Natural killer cell (primary cell): ENCODE results near the gene NOA1. TPM values are rescaled to one million over a fixed set of nuclear protein-coding genes. Genes with fewer than 3 reads are reported as not detected.

Source experiments
- ATAC-seq, 3 donors: fragments of 150-1000 bp in 2 of 3; fragments of 200-7000 bp in 1 of 3; cut with Tn5 transposase; 1 replicate in 1 of 3; 2 replicates in 2 of 3; pipeline ENCODE4 v1.10.0; 2021; ENCODE audit warnings: mild to moderate bottlenecking in 2 of 3, moderate library complexity in 2 of 3
- DNase-seq, 2 donors: peaks; one replicate each; pipeline versions ENCODE4 v3.0.0 to v3.0.0-alpha.2; 2013 to 2021; ENCODE audit warnings: mixed read lengths in 1 of 2
- H3K27ac ChIP-seq: one replicate; pipeline ENCODE4 v1.5.1; 2013; ENCODE audit warnings: mild to moderate bottlenecking, low read length
- H3K27me3 ChIP-seq: one replicate; pipeline ENCODE4 v1.6.1; 2013; ENCODE audit warnings: low read length; ENCODE audit not compliant: control insufficient read depth, insufficient read depth
- H3K36me3 ChIP-seq: one replicate; pipeline ENCODE4 v1.6.1; 2013; ENCODE audit warnings: low read length; ENCODE audit not compliant: control insufficient read depth, insufficient read depth
- H3K4me1 ChIP-seq: one replicate; pipeline ENCODE4 v1.6.1; 2013; ENCODE audit warnings: low read length; ENCODE audit not compliant: control insufficient read depth, insufficient read depth
- H3K4me3 ChIP-seq: one replicate; pipeline ENCODE4 v1.5.1; 2013; ENCODE audit warnings: low read length
- H3K9me3 ChIP-seq: one replicate; pipeline ENCODE4 v1.6.1; 2013; ENCODE audit warnings: low read length; ENCODE audit not compliant: control insufficient read depth, insufficient read depth
- H3K27ac Mint-ChIP-seq, 2 donors: one replicate each; pipeline ENCODE4 v1.8.0; 2022; ENCODE audit warnings: mild to moderate bottlenecking in 2 of 2, mixed read lengths in 2 of 2, moderate library complexity in 1 of 2
- H3K27me3 Mint-ChIP-seq, 2 donors: one replicate each; pipeline ENCODE4 v1.8.0; 2022; ENCODE audit warnings: low read depth in 2 of 2, mixed read lengths in 2 of 2
- H3K36me3 Mint-ChIP-seq: one replicate; pipeline ENCODE4 v1.8.0; 2022; ENCODE audit warnings: mixed read lengths
- H3K4me1 Mint-ChIP-seq, 2 donors: one replicate each; pipeline ENCODE4 v1.8.0; 2022; ENCODE audit warnings: mixed read lengths in 2 of 2
- H3K4me3 Mint-ChIP-seq: one replicate; pipeline ENCODE4 v1.8.0; 2022; ENCODE audit warnings: mild to moderate bottlenecking, moderate library complexity, mixed read lengths
- H3K9me3 Mint-ChIP-seq, 2 donors: one replicate each; pipeline ENCODE4 v1.8.0; 2022; ENCODE audit warnings: mixed read lengths in 2 of 2
- WGBS: methylation state at CpG from one replicate; pipeline ENCODE4 v1.1.7; 2013; ENCODE audit warnings: missing lambda C conversion rate; ENCODE audit not compliant: insufficient coverage; 5-methylcytosine and 5-hydroxymethylcytosine counted together
- intact Hi-C: fragments of 100-400 bp; cut with micrococcal nuclease; formaldehyde crosslinking; loops from one replicate; pipeline ENCODE4 v1.14.2; 2022
- total RNA-seq, 4 donors: library from RNA; stranded (reverse); fragments of 120-200 nt in 1 of 4; gene quantifications; one replicate each; pipeline versions ENCODE4 v1.2.3 to v1.2.4, GENCODE V29; 2013 to 2022
- TF ChIP-seq, protein P1 (sequence below): fragments of 200-600 bp; IDR thresholded peaks from one replicate; pipeline ENCODE4 v1.8.0; 2022; ENCODE audit warnings: antibody characterized with exemption

Gene NOA1
- total RNA-seq, 3 donors from 2014 or later (not counting 1 experiment from before 2014, with no cell fraction given), result 11.7 to 15.3 (median 13.8) TPM

DNA sequence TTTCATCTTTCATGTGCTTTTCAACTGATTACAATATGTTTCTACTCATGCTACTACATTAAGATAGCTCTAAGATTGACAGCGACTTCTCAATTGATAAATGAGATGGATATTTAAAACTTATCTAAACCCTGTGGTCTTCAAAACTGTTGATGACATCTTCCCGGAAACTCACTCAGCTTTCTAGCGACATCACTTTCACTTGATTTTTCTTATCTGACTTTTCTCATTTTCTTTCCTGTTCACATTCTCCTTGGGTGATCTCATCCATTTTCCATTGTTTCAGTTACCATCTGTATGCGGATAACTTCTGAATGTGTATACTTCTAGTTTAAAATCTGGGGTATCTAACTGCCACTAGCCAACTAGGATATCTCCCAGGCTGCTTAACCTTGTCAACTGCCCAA lies 4.4 kb upstream of the NOA1 start:
- H3K4me3 Mint-ChIP-seq, result peak overlapping the region; percentile 47
- TF ChIP-seq, protein P1, sequence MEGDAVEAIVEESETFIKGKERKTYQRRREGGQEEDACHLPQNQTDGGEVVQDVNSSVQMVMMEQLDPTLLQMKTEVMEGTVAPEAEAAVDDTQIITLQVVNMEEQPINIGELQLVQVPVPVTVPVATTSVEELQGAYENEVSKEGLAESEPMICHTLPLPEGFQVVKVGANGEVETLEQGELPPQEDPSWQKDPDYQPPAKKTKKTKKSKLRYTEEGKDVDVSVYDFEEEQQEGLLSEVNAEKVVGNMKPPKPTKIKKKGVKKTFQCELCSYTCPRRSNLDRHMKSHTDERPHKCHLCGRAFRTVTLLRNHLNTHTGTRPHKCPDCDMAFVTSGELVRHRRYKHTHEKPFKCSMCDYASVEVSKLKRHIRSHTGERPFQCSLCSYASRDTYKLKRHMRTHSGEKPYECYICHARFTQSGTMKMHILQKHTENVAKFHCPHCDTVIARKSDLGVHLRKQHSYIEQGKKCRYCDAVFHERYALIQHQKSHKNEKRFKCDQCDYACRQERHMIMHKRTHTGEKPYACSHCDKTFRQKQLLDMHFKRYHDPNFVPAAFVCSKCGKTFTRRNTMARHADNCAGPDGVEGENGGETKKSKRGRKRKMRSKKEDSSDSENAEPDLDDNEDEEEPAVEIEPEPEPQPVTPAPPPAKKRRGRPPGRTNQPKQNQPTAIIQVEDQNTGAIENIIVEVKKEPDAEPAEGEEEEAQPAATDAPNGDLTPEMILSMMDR, result no peak
- ATAC-seq (no peak), DNase-seq (peak in 1 of 2 donors; percentile 21)
- WGBS, result 44% methylated on average over 2 of the region's 4 CpGs
- intact Hi-C loops, result no loop called here
- Histone ChIP-seq H3K27me3 (no peaks in the 10 kb centered on the region), H3K4me1 (peaks cover 23% of the 10 kb centered on the region), H3K4me3 (no peak overlapping the region), H3K36me3 (peaks cover 20% of the 10 kb centered on the region), H3K27ac (no peak overlapping the region), H3K9me3 (no peaks in the 10 kb centered on the region)
- H3K27me3 Mint-ChIP-seq, result no peaks in the 10 kb centered on the region
- no peaks in the 10 kb centered on the region for H3K36me3 Mint-ChIP-seq
- H3K4me1 Mint-ChIP-seq, result peaks cover 59 to 66% of the 10 kb centered on the region in 2 donors
- H3K9me3 Mint-ChIP-seq, result no peaks in the 10 kb centered on the region
- peak overlapping the region; percentile 98 to 100 for H3K27ac Mint-ChIP-seq

DNA sequence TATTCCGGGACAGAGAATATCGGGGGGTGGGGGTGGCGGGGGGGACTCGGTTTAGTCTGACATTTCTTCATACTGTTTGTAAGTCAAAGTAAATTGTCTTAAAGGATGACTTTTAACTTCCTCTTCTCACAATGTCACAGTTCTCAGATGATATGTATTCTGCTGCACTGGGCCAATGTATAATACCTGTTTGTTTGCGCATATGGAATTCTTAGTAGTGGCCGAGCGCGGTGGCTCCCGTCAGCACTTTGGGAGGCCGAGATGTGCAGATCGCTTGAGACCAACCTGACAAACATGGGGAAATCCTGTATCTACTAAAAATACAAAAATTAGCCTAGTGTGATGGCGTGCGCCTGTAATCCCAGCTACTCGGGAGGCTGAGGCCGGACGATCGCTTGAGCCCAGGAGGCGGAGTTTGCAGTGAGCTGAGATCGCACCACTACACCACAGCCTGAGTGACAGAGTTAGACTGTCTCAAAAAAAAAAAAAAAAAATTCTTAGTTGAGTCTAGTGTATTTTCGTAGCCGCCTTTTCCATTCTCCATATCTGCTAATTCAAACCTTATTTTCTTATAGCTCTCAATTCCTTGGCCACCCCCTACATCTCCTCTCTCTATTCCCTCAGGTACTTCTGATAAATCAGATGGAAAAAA lies 2.1 kb upstream of the NOA1 start:
- intact Hi-C loops, result loop anchor here (1.0 to 5.0 kb wide), 3 partner anchors 70 to 133 kb away; partner anchors contain the start of gene IGFBP7
- Mint-ChIP-seq H3K9me3 (no peaks in the 10 kb centered on the region), H3K4me3 (peak overlapping the region; percentile 100), H3K4me1 (peaks cover 64 to 69% of the 10 kb centered on the region in 2 donors), H3K36me3 (no peaks in the 10 kb centered on the region), H3K27me3 (no peaks in the 10 kb centered on the region), H3K27ac (peak overlapping the region; percentile 98 to 100)
- Histone ChIP-seq H3K9me3 (no peaks in the 10 kb centered on the region), H3K4me3 (peak overlapping the region; percentile 99), H3K4me1 (peaks cover 45% of the 10 kb centered on the region), H3K36me3 (peaks cover 2% of the 10 kb centered on the region), H3K27ac (peak overlapping the region; percentile 74), H3K27me3 (no peaks in the 10 kb centered on the region)
- TF ChIP-seq, protein P1, result no peak
- DNase-seq (peak; percentile 59 to 71), ATAC-seq (peak; percentile 28 to 44 (median 28))
- 8% methylated on average over 18 of the region's 21 CpGs for WGBS

DNA sequence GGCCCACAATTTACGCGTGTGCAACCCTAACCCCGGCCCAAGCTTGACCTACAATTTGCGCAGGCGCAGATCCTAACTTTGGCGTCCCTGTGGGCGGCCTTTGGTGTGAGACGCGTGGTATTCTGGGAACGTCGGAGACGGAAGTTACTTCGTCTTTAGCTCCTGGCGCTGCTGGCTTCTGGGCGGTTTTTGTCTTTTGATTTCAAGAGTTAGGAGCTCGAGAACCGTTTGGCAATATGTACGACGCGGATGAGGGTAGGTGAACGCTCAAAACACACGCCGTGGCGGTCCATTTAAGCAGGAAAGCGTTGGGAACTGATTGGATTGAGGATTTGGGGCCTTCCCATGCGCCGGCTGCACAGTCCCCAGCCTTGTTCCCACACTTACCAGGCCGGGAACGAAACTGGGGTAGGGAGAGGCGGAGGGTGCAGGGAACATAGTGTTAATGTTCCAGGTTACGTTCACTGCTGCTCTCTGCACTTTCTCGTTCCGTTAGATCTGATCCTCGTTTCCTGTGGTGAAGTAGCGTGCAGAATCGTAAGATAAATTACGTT lies 1.4 kb upstream of the NOA1 start, which contains the start of gene POLR2B:
Gene POLR2B, plus strand, starts transcription at position 147 of the 554 bp plus-strand sequence. Its CDS starts 90 bp downstream, at position 237.
- peaks cover 48% of the 10 kb centered on the region for H3K4me1 ChIP-seq
- intact Hi-C loops, result loop anchor here (1.0 to 5.0 kb wide), 3 partner anchors 70 to 133 kb away; partner anchors contain the start of gene IGFBP7
- no peaks in the 10 kb centered on the region for H3K27me3 Mint-ChIP-seq

More for the DNA sequence above, 1.4 kb upstream of the NOA1 start, which contains the start of gene POLR2B:
- H3K36me3 Mint-ChIP-seq, result peaks cover 3% of the 10 kb centered on the region
- peak within 1 kb of the TSS; percentile 100 for H3K4me3 Mint-ChIP-seq
- H3K27ac ChIP-seq, result peak within 1 kb of the TSS; percentile 74
- peak within 1 kb of the TSS; percentile 98 to 100 for H3K27ac Mint-ChIP-seq
- H3K4me3 ChIP-seq, result peak within 1 kb of the TSS; percentile 99
- TF ChIP-seq, protein P1, result no peak
- ATAC-seq (peak; percentile 32 to 59 (median 53)), DNase-seq (peak; percentile 78 to 92)
- H3K9me3 Mint-ChIP-seq, result no peaks in the 10 kb centered on the region
- peaks cover 6% of the 10 kb centered on the region for H3K36me3 ChIP-seq
- under 1% methylated on average over 37 of the region's 37 CpGs for WGBS
- H3K27me3 ChIP-seq, result no peaks in the 10 kb centered on the region
- H3K4me1 Mint-ChIP-seq, result peaks cover 60 to 65% of the 10 kb centered on the region in 2 donors
- no peaks in the 10 kb centered on the region for H3K9me3 ChIP-seq
